Hepatocyte (in vitro differentiated cells): ENCODE results near the gene GPN2. TPM values are rescaled to one million over a fixed set of nuclear protein-coding genes. Genes with fewer than 3 reads are reported as not detected.

Source experiments
- DNase-seq: peaks from one replicate; pipeline ENCODE4 v3.0.0-alpha.2; 2016; ENCODE audit warnings: low spot score
- H2AFZ ChIP-seq: fragments of 200-600 bp; sonication (generic); 2 replicates; pipeline ENCODE4 v1.6.0; 2016; ENCODE audit warnings: antibody characterized with exemption, mild to moderate bottlenecking
- H3K27ac ChIP-seq: fragments of 200-600 bp; sonication (generic); 2 replicates; pipeline ENCODE4 v1.5.1; 2016; ENCODE audit warnings: mild to moderate bottlenecking
- H3K27me3 ChIP-seq: fragments of 200-600 bp; sonication (generic); 2 replicates; pipeline ENCODE4 v1.6.1; 2016
- H3K36me3 ChIP-seq: fragments of 200-600 bp; sonication (generic); replicated peaks from 2 replicates; pipeline ENCODE4 v1.5.1; 2016; ENCODE audit warnings: low read depth; ENCODE audit not compliant: insufficient read depth
- H3K4me1 ChIP-seq: fragments of 200-600 bp; sonication (generic); 2 replicates; pipeline ENCODE4 v1.5.1; 2016; ENCODE audit warnings: mild to moderate bottlenecking, moderate library complexity; ENCODE audit not compliant: insufficient read depth
- H3K4me2 ChIP-seq: fragments of 200-600 bp; sonication (generic); 2 replicates; pipeline ENCODE4 v1.6.0; 2016
- H3K4me3 ChIP-seq: fragments of 200-600 bp; sonication (generic); 2 replicates; pipeline ENCODE4 v1.5.1; 2016; ENCODE audit warnings: mild to moderate bottlenecking
- H3K79me2 ChIP-seq: fragments of 200-600 bp; sonication (generic); 2 replicates; pipeline ENCODE4 v1.6.0; 2017; ENCODE audit warnings: mild to moderate bottlenecking
- H3K9me2 ChIP-seq: fragments of 200-600 bp; sonication (generic); replicated peaks from 2 replicates; pipeline ENCODE4 v1.6.0; 2017; ENCODE audit warnings: mild to moderate bottlenecking; ENCODE audit not compliant: insufficient read depth
- H3K9me3 ChIP-seq: fragments of 200-600 bp; sonication (generic); 2 replicates; pipeline ENCODE4 v1.5.1; 2016; ENCODE audit warnings: low read depth, mild to moderate bottlenecking
- H4K20me1 ChIP-seq: fragments of 200-600 bp; sonication (generic); 2 replicates; pipeline ENCODE4 v1.6.0; 2016; ENCODE audit warnings: mild to moderate bottlenecking; ENCODE audit not compliant: insufficient read depth, poor library complexity, severe bottlenecking
- EZH2 ChIP-seq: fragments of 200-600 bp; sonication (generic); IDR thresholded peaks from 2 replicates; pipeline ENCODE4 v1.6.1; 2016; ENCODE audit warnings: antibody characterized with exemption, mild to moderate bottlenecking, borderline replicate concordance
- EZH2phosphoT487 ChIP-seq: fragments of 200-600 bp; sonication (generic); IDR thresholded peaks from one replicate; pipeline ENCODE4 v1.6.1; 2018; ENCODE audit warnings: antibody characterized with exemption, mild to moderate bottlenecking, low read depth, moderate library complexity; ENCODE audit not compliant: unreplicated experiment, severe bottlenecking
- WGBS: methylation state at CpG from one replicate; pipeline ENCODE4 v1.1.6; 2016; ENCODE audit warnings: low lambda C conversion rate; ENCODE audit errors: missing lambda C conversion rate; 5-methylcytosine and 5-hydroxymethylcytosine counted together
- polyA plus RNA-seq: library from polyadenylated mRNA; unstranded; fragments of >200 nt; fragmentation: Nextera tagmentation; extraction: Ambion mirVana; gene quantifications from 2 replicates; pipeline ENCODE4 v1.2.1, GENCODE V29; 2016
- total RNA-seq: library from RNA; depleted of rRNA; stranded (reverse); fragments of >200 nt; gene quantifications from 2 replicates; pipeline ENCODE4 v1.2.3, GENCODE V29; 2014
- TF ChIP-seq, protein P1 (sequence below): fragments of 200-600 bp; sonication (generic); IDR thresholded peaks from 2 replicates; pipeline ENCODE4 v1.5.1; 2016; ENCODE audit warnings: antibody characterized with exemption, mild to moderate bottlenecking; ENCODE audit not compliant: poor library complexity

GPN2 gene
- total and polyA plus RNA-seq, 2 experiments from 2014 or later = 12.6 to 37.9 TPM

DNA sequence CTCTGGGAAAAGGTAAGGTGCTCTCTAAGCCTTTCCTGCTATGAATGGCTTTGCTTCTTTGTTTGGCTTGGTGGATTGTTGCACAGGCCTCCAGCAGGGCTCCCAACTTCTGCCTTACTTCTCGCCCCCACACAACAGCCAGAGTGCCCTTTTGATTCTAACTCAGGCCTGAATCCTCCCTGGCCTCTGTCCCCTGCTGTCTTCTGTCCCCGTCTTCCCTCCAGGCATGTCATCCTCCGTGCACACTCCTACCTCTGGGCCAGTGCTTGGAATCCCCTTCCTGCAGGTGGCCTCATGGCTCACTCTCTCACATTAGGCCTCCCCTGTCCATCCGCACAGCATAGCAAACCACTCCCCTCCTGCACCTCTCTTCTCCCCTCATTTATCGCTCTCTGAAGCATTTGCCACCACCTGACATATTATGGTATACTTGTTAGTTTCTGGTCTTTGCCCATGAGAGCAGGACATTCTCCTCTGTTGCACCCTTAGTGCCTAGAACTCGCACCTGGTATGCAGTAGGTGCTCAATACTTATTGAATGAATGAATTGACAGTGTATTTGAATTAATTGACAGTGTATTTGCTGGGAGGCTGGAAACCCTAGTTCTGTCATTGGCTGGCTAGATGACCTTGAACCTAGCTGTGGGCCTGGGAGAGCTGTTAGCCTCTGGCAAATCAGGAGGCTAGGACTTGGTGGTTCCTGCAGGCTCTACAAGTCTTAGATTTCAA lies 60.7 kb downstream of the GPN2 start:
- H3K27ac ChIP-seq = no peak overlapping the region
- no peaks in the 10 kb centered on the region for H3K36me3 ChIP-seq
- peak overlapping the region; percentile 94 for H3K4me2 ChIP-seq
- WGBS = 93% methylated on average over 6 of the region's 6 CpGs
- no peak overlapping the region for H3K4me3 ChIP-seq
- DNase-seq = no peak
- H3K9me2 ChIP-seq = no peaks in the 10 kb centered on the region
- no peaks in the 10 kb centered on the region for H3K27me3 ChIP-seq
- TF ChIP-seq, protein P1, sequence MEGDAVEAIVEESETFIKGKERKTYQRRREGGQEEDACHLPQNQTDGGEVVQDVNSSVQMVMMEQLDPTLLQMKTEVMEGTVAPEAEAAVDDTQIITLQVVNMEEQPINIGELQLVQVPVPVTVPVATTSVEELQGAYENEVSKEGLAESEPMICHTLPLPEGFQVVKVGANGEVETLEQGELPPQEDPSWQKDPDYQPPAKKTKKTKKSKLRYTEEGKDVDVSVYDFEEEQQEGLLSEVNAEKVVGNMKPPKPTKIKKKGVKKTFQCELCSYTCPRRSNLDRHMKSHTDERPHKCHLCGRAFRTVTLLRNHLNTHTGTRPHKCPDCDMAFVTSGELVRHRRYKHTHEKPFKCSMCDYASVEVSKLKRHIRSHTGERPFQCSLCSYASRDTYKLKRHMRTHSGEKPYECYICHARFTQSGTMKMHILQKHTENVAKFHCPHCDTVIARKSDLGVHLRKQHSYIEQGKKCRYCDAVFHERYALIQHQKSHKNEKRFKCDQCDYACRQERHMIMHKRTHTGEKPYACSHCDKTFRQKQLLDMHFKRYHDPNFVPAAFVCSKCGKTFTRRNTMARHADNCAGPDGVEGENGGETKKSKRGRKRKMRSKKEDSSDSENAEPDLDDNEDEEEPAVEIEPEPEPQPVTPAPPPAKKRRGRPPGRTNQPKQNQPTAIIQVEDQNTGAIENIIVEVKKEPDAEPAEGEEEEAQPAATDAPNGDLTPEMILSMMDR = no peak
- TF ChIP-seq EZH2 (no peak), EZH2phosphoT487 (no peak)
- no peaks in the 10 kb centered on the region for H3K9me3 ChIP-seq
- H4K20me1 ChIP-seq = peaks cover 9% of the 10 kb centered on the region
- no peak overlapping the region for H2AFZ ChIP-seq
- H3K4me1 ChIP-seq = peaks cover 19% of the 10 kb centered on the region
- H3K79me2 ChIP-seq = peaks cover 42% of the 10 kb centered on the region

GRCh38 chr1:26828411-26828991 lies 61.6 kb downstream of the GPN2 start:
- TF ChIP-seq EZH2 (no peak), EZH2phosphoT487 (no peak)
- TF ChIP-seq, protein P1 = no peak
- Histone ChIP-seq H3K27ac (no peak overlapping the region), H3K4me1 (peaks cover 19% of the 10 kb centered on the region), H3K9me3 (no peaks in the 10 kb centered on the region), H4K20me1 (peaks cover 9% of the 10 kb centered on the region), H3K79me2 (peaks cover 42% of the 10 kb centered on the region), H2AFZ (no peak overlapping the region), H3K9me2 (no peaks in the 10 kb centered on the region), H3K4me3 (no peak overlapping the region), H3K36me3 (no peaks in the 10 kb centered on the region), H3K4me2 (peak overlapping the region; percentile 94), H3K27me3 (no peaks in the 10 kb centered on the region)
- no peak for DNase-seq
- WGBS = 79% methylated on average over 4 of the region's 4 CpGs

- no peak overlapping the region for H3K27ac ChIP-seq
- 56% methylated on average over 5 of the region's 11 CpGs for WGBS
- DNase-seq = no peak
Observed at GRCh38 chr1:26827663-26828062, 62.4 kb downstream of the GPN2 start.

More at GRCh38 chr1:26827663-26828062, 62.4 kb downstream of the GPN2 start:
- H3K4me3 ChIP-seq = peak overlapping the region; percentile 82
- H3K9me2 ChIP-seq = no peaks in the 10 kb centered on the region
- H3K9me3 ChIP-seq = no peaks in the 10 kb centered on the region
- peaks cover 19% of the 10 kb centered on the region for H3K4me1 ChIP-seq
- peak overlapping the region; percentile 94 for H3K4me2 ChIP-seq
- H3K79me2 ChIP-seq = peaks cover 42% of the 10 kb centered on the region
- H2AFZ ChIP-seq = no peak overlapping the region
- TF ChIP-seq, protein P1 = no peak
- TF ChIP-seq EZH2 (no peak), EZH2phosphoT487 (no peak)
- H3K27me3 ChIP-seq = no peaks in the 10 kb centered on the region
- H4K20me1 ChIP-seq = peaks cover 9% of the 10 kb centered on the region
- H3K36me3 ChIP-seq = no peaks in the 10 kb centered on the region
